Neutrophil (primary cell): ENCODE measurements around the gene XRCC4.

Experiments
- H3K27ac ChIP-seq: fragments of 200-600 bp; sonication (generic); 2 replicates; pipeline ENCODE4 v1.5.1; 2016; ENCODE audit warnings: mild to moderate bottlenecking, moderate library complexity
- H3K27me3 ChIP-seq: fragments of 200-600 bp; sonication (generic); 2 replicates; pipeline ENCODE4 v1.6.0; 2016; ENCODE audit warnings: mild to moderate bottlenecking
- H3K36me3 ChIP-seq: fragments of 200-600 bp; sonication (generic); 2 replicates; pipeline ENCODE4 v1.5.1; 2017
- H3K4me1 ChIP-seq, 2 experiments: fragments of 200-600 bp in 1 of 2; sonication (generic) in 1 of 2; 1 replicate in 1 of 2; 2 replicates in 1 of 2; pipeline versions ENCODE4 v1.5.1 to v1.6.1; 2013 to 2016; ENCODE audit warnings: low read depth in 1 of 2, low read length in 1 of 2, mild to moderate bottlenecking in 1 of 2, moderate library complexity in 1 of 2; ENCODE audit not compliant: control insufficient read depth in 1 of 2, insufficient read depth in 1 of 2
- H3K4me3 ChIP-seq, 2 experiments: fragments of 200-600 bp in 1 of 2; sonication (generic) in 1 of 2; 1 replicate in 1 of 2; 2 replicates in 1 of 2; pipeline ENCODE4 v1.5.1; 2013 to 2016; ENCODE audit warnings: low read depth in 1 of 2, low read length in 1 of 2, mild to moderate bottlenecking in 1 of 2, moderate library complexity in 1 of 2
- H3K9me3 ChIP-seq: fragments of 200-600 bp; sonication (generic); 2 replicates; pipeline ENCODE4 v1.5.1; 2016
- TF ChIP-seq, protein P1 (sequence below): fragments of 200-600 bp; sonication (generic); IDR thresholded peaks from 2 replicates; pipeline ENCODE4 v1.5.1; 2016; ENCODE audit warnings: antibody characterized with exemption

The XRCC4 gene

GRCh38 chr5:83145241-83145640 is 67.9 kb downstream of the XRCC4 start:
- Histone ChIP-seq H3K9me3 (no peaks in the 10 kb centered on the region), H3K4me3 (no peak overlapping the region), H3K36me3 (peaks cover 2% of the 10 kb centered on the region), H3K27me3 (no peaks in the 10 kb centered on the region), H3K4me1 (no peaks in the 10 kb centered on the region), H3K27ac (no peak overlapping the region)
- TF ChIP-seq, protein P1, sequence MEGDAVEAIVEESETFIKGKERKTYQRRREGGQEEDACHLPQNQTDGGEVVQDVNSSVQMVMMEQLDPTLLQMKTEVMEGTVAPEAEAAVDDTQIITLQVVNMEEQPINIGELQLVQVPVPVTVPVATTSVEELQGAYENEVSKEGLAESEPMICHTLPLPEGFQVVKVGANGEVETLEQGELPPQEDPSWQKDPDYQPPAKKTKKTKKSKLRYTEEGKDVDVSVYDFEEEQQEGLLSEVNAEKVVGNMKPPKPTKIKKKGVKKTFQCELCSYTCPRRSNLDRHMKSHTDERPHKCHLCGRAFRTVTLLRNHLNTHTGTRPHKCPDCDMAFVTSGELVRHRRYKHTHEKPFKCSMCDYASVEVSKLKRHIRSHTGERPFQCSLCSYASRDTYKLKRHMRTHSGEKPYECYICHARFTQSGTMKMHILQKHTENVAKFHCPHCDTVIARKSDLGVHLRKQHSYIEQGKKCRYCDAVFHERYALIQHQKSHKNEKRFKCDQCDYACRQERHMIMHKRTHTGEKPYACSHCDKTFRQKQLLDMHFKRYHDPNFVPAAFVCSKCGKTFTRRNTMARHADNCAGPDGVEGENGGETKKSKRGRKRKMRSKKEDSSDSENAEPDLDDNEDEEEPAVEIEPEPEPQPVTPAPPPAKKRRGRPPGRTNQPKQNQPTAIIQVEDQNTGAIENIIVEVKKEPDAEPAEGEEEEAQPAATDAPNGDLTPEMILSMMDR = no peak

DNA sequence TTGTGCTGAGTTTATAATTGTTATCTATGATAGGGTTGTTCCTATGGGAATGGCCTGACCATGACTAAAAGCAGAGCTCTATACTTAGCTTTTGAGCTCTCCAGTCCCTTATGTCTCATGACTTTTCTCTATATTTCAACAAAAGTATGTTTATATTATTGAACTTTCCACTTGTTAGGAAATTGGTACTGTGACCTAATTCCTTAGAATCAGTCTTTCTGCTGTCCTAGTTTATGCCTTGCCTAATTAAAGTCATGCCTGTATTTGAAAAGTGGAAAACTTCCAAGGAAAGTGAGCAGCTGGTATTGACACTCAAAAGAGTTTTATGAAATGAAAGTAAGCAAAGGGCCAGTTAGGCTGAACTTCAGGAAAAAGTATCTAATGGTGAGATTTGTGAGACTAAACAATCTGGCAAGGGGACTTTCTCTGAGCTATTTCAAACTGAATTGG is 68.6 kb downstream of the XRCC4 start:
- TF ChIP-seq, protein P1 = no peak
- Histone ChIP-seq H3K36me3 (no peaks in the 10 kb centered on the region), H3K27me3 (no peaks in the 10 kb centered on the region), H3K27ac (no peak overlapping the region), H3K4me1 (no peaks in the 10 kb centered on the region), H3K9me3 (no peaks in the 10 kb centered on the region), H3K4me3 (no peak overlapping the region)

GRCh38 chr5:83146441-83146840 is 69.1 kb downstream of the XRCC4 start:
- no peaks in the 10 kb centered on the region for H3K36me3 ChIP-seq
- no peaks in the 10 kb centered on the region for H3K4me1 ChIP-seq
- TF ChIP-seq, protein P1 = no peak
- no peaks in the 10 kb centered on the region for H3K9me3 ChIP-seq
- no peak overlapping the region for H3K4me3 ChIP-seq
- no peak overlapping the region for H3K27ac ChIP-seq
- no peaks in the 10 kb centered on the region for H3K27me3 ChIP-seq

DNA sequence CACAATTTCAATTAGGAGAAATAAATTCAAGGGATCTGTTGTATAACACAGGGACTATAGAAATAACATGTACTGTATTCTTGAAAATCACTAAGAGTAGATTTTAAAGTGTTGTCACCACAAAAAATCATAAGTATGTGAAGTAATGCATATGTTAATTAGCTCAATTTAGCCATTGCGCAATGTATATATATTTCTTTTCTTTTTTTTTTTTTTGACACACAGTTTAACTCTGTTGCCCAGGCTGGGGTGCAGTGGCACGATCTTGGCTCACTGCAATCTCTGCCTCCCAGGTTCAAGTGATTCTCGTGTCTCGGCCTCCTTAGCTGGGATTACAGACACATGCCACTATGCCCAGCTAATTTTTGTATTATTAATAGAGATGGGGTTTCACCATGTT is 70.2 kb downstream of the XRCC4 start:
- Histone ChIP-seq H3K4me3 (no peak overlapping the region), H3K4me1 (no peaks in the 10 kb centered on the region), H3K9me3 (no peaks in the 10 kb centered on the region), H3K27me3 (no peaks in the 10 kb centered on the region), H3K27ac (no peak overlapping the region), H3K36me3 (no peaks in the 10 kb centered on the region)
- TF ChIP-seq, protein P1 = no peak

- H3K27me3 ChIP-seq = no peaks in the 10 kb centered on the region
- H3K4me1 ChIP-seq = no peaks in the 10 kb centered on the region
- TF ChIP-seq, protein P1 = no peak
- H3K27ac ChIP-seq = no peak overlapping the region
- H3K4me3 ChIP-seq = no peak overlapping the region
- H3K36me3 ChIP-seq = no peaks in the 10 kb centered on the region
- no peaks in the 10 kb centered on the region for H3K9me3 ChIP-seq
These were observed 71.0 kb downstream of the XRCC4 start for GRCh38 chr5:83148370-83148769.

- H3K4me3 ChIP-seq = no peak overlapping the region
- no peaks in the 10 kb centered on the region for H3K36me3 ChIP-seq
- H3K9me3 ChIP-seq = no peaks in the 10 kb centered on the region
- no peak overlapping the region for H3K27ac ChIP-seq
- TF ChIP-seq, protein P1 = no peak
- H3K27me3 ChIP-seq = no peaks in the 10 kb centered on the region
- H3K4me1 ChIP-seq = no peaks in the 10 kb centered on the region
These were observed 72.3 kb downstream of the XRCC4 start for GRCh38 chr5:83149671-83150070.
